ENCODE measurements around the gene CD19.

Gene CD19

GRCh38 chr16:28950648-28951409, 19.1 kb downstream of the CD19 start, which contains the start of gene NFATC2IP:
Gene NFATC2IP (plus strand): TSS chr16:28950937. CDS start chr16:28951012, 75 bp downstream.
- TF ChIP-seq, protein P1, sequence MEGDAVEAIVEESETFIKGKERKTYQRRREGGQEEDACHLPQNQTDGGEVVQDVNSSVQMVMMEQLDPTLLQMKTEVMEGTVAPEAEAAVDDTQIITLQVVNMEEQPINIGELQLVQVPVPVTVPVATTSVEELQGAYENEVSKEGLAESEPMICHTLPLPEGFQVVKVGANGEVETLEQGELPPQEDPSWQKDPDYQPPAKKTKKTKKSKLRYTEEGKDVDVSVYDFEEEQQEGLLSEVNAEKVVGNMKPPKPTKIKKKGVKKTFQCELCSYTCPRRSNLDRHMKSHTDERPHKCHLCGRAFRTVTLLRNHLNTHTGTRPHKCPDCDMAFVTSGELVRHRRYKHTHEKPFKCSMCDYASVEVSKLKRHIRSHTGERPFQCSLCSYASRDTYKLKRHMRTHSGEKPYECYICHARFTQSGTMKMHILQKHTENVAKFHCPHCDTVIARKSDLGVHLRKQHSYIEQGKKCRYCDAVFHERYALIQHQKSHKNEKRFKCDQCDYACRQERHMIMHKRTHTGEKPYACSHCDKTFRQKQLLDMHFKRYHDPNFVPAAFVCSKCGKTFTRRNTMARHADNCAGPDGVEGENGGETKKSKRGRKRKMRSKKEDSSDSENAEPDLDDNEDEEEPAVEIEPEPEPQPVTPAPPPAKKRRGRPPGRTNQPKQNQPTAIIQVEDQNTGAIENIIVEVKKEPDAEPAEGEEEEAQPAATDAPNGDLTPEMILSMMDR (IDR thresholded peaks at IDR 0.05), result no peak

GRCh38 chr16:28951410-28951943, 19.7 kb downstream of the CD19 start:
- TF ChIP-seq, protein P1 (IDR thresholded peaks at IDR 0.05), result no peak

GRCh38 chr16:28958216-28958615, 26.4 kb downstream of the CD19 start:
- TF ChIP-seq, protein P1 (IDR thresholded peaks at IDR 0.05), result no peak

DNA sequence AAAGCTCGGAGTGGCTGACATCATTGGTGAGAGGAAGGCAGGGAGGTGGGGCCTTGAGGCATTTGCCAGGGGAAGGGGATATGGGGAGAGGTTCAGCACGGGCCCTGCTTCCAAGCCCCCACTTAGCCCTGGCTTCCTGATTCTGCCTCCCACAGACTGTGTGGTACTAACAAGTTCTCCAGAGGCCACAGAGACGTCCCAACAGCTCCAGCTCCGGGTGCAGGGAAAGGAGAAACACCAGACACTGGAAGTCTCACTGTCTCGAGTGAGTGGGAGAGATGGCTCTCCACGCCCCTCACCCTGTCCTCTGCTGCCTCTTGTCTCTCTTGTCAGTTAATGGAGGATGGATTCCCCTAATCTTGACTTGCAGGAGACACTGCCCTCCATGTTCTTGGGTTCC, 27.1 kb downstream of the CD19 start:
- TF ChIP-seq, protein P1 (IDR thresholded peaks at IDR 0.05), result no peak

DNA sequence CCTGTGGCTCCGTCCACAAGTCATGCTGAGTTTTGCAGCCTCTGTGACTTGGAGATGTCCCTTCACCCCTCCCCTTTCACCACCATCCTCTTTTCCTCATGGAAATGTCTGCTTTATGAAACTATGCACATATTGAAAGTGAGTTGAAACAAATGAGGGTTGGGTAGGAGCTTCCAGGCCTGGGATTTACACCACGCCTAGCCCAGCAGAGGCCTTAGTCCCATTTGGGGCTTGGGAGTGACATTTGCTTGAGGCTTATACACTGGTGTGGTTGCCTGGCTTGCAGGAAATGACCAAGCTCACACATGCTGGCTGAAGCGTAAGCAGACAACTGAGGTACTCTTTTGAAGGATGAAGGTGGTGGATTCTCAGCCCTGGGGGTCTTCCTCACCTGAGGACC, 32.3 kb downstream of the CD19 start:
- TF ChIP-seq, protein P1 (IDR thresholded peaks at IDR 0.05), result no peak

DNA sequence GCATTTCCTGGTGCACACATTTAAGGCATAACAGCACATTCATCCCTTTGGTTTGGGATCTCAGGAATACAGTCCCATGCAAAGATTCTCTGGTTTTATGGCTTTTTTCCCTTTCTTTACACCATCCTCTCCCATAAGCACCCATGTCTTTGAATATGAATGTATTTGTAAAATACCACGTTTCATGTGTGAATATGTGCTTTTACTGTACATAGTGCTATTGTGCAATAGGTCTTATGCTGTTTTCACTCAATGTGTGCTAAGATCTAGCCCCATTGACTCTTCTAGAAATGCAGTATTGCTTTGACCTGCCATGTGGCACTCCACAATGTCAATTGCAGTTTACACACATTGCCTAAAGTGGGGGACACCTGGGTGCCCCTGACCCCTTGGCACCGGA, 32.7 kb downstream of the CD19 start:
- TF ChIP-seq, protein P1 (IDR thresholded peaks at IDR 0.05), result no peak

GRCh38 chr16:28967156-28967555, 35.4 kb downstream of the CD19 start:
- TF ChIP-seq, protein P1 (IDR thresholded peaks at IDR 0.05), result no peak

All from LNCAP (cell line).